ENCODE results near the gene AMBP. TPM values are rescaled to one million over a fixed set of nuclear protein-coding genes. Genes with fewer than 3 reads are reported as not detected.

The AMBP gene
- total and polyA plus RNA-seq, 2 of the 13 experiments (the other 11 are each of a cell fraction or from before 2014, with no cell fraction given): 1,510 to 2,580 TPM

DNA sequence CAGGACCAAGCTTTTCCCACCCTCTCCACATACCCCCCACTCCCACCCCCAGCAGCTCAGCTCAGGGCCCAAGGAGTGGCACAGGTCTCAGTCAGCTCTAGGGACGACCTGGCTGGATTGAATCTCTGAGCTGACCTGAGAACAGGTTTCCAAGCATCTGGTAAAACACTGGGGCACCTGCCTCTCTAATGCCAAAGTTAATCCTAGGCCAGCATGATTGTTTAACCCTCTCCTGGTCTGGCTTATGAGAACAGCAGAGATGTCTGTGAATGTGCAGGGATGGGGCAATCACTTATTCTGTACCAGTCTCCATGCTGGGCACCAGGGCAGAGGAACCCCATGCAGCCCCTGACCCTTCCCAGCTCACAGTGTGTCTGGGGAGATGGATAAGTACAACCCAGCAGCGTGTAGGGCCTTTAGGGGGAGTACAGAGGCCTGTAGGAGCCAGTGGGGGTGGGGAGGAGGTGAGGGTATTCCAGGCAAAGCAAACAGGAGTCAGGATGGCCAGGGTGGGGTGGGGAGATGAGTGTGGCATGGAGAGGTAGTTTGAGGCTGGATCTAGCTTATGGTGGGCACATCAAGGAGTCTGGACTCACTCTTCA, 21.7 kb upstream of the AMBP start:
- peak; percentile 70 for ATAC-seq
- peaks cover 0 to 1% of the 10 kb centered on the region in 2 experiments; a peak in 1 of 5 replicates for H3K36me3 ChIP-seq (replicated peaks in 1 of 2; ENCODE audit: control insufficient read depth in 1 of 2, insufficient read depth in 2 of 2, low read length in 2 of 2)
- peak overlapping the region; percentile 82 for H3K4me2 ChIP-seq (ENCODE audit: low read depth, low read length)
- intact Hi-C loops (cut with micrococcal nuclease; ENCODE audit: unreplicated experiment): no loop called here
- POLR2A ChIA-PET: interaction anchor here (1.1 to 1.9 kb wide), 18 partner anchors 9 to 229 kb away, joined by 3 to 63 read pairs (median 6); partner anchors contain the start of genes AMBP and COL27A1
- peak overlapping the region; percentile 59; the same call in 1 of the 2 replicates for H3K9ac ChIP-seq (ENCODE audit: insufficient read depth, low read depth, low read length)
- peak overlapping the region; percentile 27 to 67 (median 45) for H3K4me3 ChIP-seq (replicated peaks in 1 of 3; ENCODE audit: insufficient read depth in 1 of 3, low read depth in 2 of 3, low read length in 3 of 3)
- H3K79me2 ChIP-seq (ENCODE audit: insufficient read depth, low read length): no peaks in the 10 kb centered on the region
- in situ Hi-C loops (cut with HindIII; ENCODE audit: extremely low pct_ligation_motif_present, low pct_unique_long_range_greater_than_20kb): loop anchor here (5.0 kb wide), 1 partner anchor 193 kb away; no protein-coding TSS in a partner anchor
- peak; percentile 28 for FAIRE-seq
- H2AFZ ChIP-seq (ENCODE audit: low read length): peak overlapping the region; percentile 0
- 10% methylated on average over 1 of the region's 2 CpGs for WGBS (ENCODE audit: low lambda C conversion rate)
- TF ChIP-seq ZNF317 (CRISPR knock-in tag; IDR thresholded peaks at IDR 0.05) (0 out of 2 replicates have a peak, but pooled peaks have one; percentile 16), TBL1XR1 (IDR thresholded peaks at IDR 0.05; ENCODE audit: borderline replicate concordance, low read length, partially characterized antibody) (no peak), ZNF652 (CRISPR knock-in tag; IDR thresholded peaks at IDR 0.05; ENCODE audit: borderline replicate concordance, low read depth) (peak; percentile 90), PITX1 (CRISPR knock-in tag; IDR thresholded peaks at IDR 0.05) (0 out of 2 replicates have a peak, but pooled peaks have one; percentile 15), ZFX (CRISPR knock-in tag; IDR thresholded peaks at IDR 0.05; ENCODE audit: low read depth) (peak; percentile 48; the same call in 1 of the 2 replicates), BCL6 (CRISPR knock-in tag; IDR thresholded peaks at IDR 0.05) (0 out of 2 replicates have a peak, but pooled peaks have one; percentile 24), SNRNP70 (IDR thresholded peaks at IDR 0.05; ENCODE audit: low read depth, low read length) (no peak)
- TF ChIP-seq, protein P1, sequence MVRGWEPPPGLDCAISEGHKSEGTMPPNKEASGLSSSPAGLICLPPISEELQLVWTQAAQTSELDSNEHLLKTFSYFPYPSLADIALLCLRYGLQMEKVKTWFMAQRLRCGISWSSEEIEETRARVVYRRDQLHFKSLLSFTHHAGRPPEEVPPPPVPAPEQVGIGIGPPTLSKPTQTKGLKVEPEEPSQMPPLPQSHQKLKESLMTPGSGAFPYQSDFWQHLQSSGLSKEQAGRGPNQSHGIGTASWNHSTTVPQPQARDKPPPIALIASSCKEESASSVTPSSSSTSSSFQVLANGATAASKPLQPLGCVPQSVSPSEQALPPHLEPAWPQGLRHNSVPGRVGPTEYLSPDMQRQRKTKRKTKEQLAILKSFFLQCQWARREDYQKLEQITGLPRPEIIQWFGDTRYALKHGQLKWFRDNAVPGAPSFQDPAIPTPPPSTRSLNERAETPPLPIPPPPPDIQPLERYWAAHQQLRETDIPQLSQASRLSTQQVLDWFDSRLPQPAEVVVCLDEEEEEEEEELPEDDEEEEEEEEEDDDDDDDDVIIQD (CRISPR knock-in tag; IDR thresholded peaks at IDR 0.05; ENCODE audit: low read depth): no peak
- TF ChIP-seq, protein P2, sequence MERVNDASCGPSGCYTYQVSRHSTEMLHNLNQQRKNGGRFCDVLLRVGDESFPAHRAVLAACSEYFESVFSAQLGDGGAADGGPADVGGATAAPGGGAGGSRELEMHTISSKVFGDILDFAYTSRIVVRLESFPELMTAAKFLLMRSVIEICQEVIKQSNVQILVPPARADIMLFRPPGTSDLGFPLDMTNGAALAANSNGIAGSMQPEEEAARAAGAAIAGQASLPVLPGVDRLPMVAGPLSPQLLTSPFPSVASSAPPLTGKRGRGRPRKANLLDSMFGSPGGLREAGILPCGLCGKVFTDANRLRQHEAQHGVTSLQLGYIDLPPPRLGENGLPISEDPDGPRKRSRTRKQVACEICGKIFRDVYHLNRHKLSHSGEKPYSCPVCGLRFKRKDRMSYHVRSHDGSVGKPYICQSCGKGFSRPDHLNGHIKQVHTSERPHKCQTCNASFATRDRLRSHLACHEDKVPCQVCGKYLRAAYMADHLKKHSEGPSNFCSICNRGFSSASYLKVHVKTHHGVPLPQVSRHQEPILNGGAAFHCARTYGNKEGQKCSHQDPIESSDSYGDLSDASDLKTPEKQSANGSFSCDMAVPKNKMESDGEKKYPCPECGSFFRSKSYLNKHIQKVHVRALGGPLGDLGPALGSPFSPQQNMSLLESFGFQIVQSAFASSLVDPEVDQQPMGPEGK (CRISPR knock-in tag; IDR thresholded peaks at IDR 0.05): no peak
- TF ChIP-seq, protein P3, sequence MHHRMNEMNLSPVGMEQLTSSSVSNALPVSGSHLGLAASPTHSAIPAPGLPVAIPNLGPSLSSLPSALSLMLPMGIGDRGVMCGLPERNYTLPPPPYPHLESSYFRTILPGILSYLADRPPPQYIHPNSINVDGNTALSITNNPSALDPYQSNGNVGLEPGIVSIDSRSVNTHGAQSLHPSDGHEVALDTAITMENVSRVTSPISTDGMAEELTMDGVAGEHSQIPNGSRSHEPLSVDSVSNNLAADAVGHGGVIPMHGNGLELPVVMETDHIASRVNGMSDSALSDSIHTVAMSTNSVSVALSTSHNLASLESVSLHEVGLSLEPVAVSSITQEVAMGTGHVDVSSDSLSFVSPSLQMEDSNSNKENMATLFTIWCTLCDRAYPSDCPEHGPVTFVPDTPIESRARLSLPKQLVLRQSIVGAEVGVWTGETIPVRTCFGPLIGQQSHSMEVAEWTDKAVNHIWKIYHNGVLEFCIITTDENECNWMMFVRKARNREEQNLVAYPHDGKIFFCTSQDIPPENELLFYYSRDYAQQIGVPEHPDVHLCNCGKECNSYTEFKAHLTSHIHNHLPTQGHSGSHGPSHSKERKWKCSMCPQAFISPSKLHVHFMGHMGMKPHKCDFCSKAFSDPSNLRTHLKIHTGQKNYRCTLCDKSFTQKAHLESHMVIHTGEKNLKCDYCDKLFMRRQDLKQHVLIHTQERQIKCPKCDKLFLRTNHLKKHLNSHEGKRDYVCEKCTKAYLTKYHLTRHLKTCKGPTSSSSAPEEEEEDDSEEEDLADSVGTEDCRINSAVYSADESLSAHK (CRISPR knock-in tag; IDR thresholded peaks at IDR 0.05; ENCODE audit: borderline replicate concordance): no peak
- no TSS peak for BruUV-seq (replicated peaks)
- peak overlapping the region; percentile 55 for H3K27ac ChIP-seq (ENCODE audit: extremely low read length, insufficient read depth, low read length)
- H3K4me1 ChIP-seq (ENCODE audit: insufficient read depth, low read length): peaks cover 53% of the 10 kb centered on the region
- CTCF ChIA-PET (ENCODE audit: low intra/inter-chr PET ratio, low total read pairs): no interaction called here
- no peaks in the 10 kb centered on the region for H3K27me3 ChIP-seq (ENCODE audit: control insufficient read depth in 1 of 2, insufficient read depth in 2 of 2, low read length in 2 of 2)
- peaks cover 13% of the 10 kb centered on the region for H3K9me3 ChIP-seq (ENCODE audit: low read length)
- DNase-seq (ENCODE audit: low spot score): no peak
- H4K20me1 ChIP-seq (ENCODE audit: insufficient read depth, low read length): no peaks in the 10 kb centered on the region
